Activated CD4-positive, CD25-positive, alpha-beta regulatory T cell treated with anti-CD3 and anti-CD28 coated beads, Interleukin-2, amount 50 U/mL, for 72 hours (primary cell): ENCODE results near the gene TMEM140.
"Not testable (repeated sequence)": the region's sequence is repeated elsewhere in the genome, so short reads cannot be mapped to it uniquely, and the experiment has no call there.

Source experiments
- DNase-seq: peaks from one replicate; pipeline ENCODE4 v3.0.0; 2021

Gene TMEM140

GRCh38 chr7:135147899-135148721, at the start of gene TMEM140:
TMEM140 (plus strand) TSS chr7:135148072; CDS start chr7:135164442, 16,370 bp downstream.
- DNase-seq = peak; percentile 60

GRCh38 chr7:135098391-135098790, 49.5 kb upstream of the TMEM140 start:
- DNase-seq = no peak

GRCh38 chr7:135100856-135101255, 47.0 kb upstream of the TMEM140 start:
- DNase-seq = no peak

GRCh38 chr7:135102372-135102771, 45.5 kb upstream of the TMEM140 start:
- DNase-seq = no peak

- DNase-seq = no peak
These were observed 38.3 kb upstream of the TMEM140 start for GRCh38 chr7:135109562-135109961.

- DNase-seq = no peak
These were observed 37.9 kb upstream of the TMEM140 start for GRCh38 chr7:135109976-135110375.

- no peak for DNase-seq
These were observed 36.5 kb upstream of the TMEM140 start for GRCh38 chr7:135111379-135111778.

GRCh38 chr7:135114622-135115021, 33.2 kb upstream of the TMEM140 start:
- no peak for DNase-seq

- no peak for DNase-seq
These were observed 30.8 kb upstream of the TMEM140 start for GRCh38 chr7:135117096-135117495.

GRCh38 chr7:135121868-135122267, 26.0 kb upstream of the TMEM140 start:
- no peak for DNase-seq

- DNase-seq = not testable (repeated sequence)
These were observed 23.2 kb upstream of the TMEM140 start for GRCh38 chr7:135124631-135125030.

GRCh38 chr7:135128931-135129330, 18.9 kb upstream of the TMEM140 start:
- no peak for DNase-seq

- no peak for DNase-seq
These were observed 18.3 kb upstream of the TMEM140 start for GRCh38 chr7:135129579-135129978.

- no peak for DNase-seq
These were observed 3.8 kb upstream of the TMEM140 start for GRCh38 chr7:135143885-135144668.

GRCh38 chr7:135147341-135147898, 452 bp upstream of the TMEM140 start:
- DNase-seq = no peak

GRCh38 chr7:135150072-135150782, 2.4 kb downstream of the TMEM140 start:
- no peak for DNase-seq

- no peak for DNase-seq
These were observed 3.3 kb downstream of the TMEM140 start for GRCh38 chr7:135151132-135151531.

- no peak for DNase-seq
These were observed 3.7 kb downstream of the TMEM140 start for GRCh38 chr7:135151533-135151932.

- no peak for DNase-seq
These were observed 4.6 kb downstream of the TMEM140 start for GRCh38 chr7:135152442-135152841.

- DNase-seq = no peak
These were observed 6.9 kb downstream of the TMEM140 start for GRCh38 chr7:135154734-135155133.

- DNase-seq = no peak
These were observed 8.4 kb downstream of the TMEM140 start for GRCh38 chr7:135156290-135156689.

- no peak for DNase-seq
These were observed 10.3 kb downstream of the TMEM140 start for GRCh38 chr7:135158141-135158655.

- DNase-seq = no peak
These were observed 11.0 kb downstream of the TMEM140 start for GRCh38 chr7:135158874-135159273.
